NCI-H1092 treated with DMSO at 0.1 percent for 48 hours (cell line): ENCODE results near the gene SPAG9.

Experiments used
- DNase-seq: peaks from one replicate; lab custom pipeline; 2025; lab: John Stamatoyannopoulos, UW

The SPAG9 gene

DNA sequence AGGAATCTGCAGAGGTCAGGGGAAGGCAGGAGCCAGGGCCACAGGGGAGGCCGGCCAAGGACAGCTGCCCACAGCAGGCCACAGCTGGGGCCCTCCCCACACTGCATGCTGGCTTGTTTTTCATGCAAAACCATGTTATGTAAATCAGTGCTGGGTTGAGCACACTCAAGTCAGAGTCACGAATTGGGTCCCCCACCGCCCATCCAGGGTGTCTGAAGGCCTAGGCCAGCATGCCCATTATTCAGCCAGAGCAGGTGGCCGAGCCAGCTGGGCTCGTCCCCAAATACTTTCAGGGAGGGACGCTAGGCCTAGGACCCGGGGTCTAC, 203.3 kb downstream of the SPAG9 start:
- no peak for DNase-seq

DNA sequence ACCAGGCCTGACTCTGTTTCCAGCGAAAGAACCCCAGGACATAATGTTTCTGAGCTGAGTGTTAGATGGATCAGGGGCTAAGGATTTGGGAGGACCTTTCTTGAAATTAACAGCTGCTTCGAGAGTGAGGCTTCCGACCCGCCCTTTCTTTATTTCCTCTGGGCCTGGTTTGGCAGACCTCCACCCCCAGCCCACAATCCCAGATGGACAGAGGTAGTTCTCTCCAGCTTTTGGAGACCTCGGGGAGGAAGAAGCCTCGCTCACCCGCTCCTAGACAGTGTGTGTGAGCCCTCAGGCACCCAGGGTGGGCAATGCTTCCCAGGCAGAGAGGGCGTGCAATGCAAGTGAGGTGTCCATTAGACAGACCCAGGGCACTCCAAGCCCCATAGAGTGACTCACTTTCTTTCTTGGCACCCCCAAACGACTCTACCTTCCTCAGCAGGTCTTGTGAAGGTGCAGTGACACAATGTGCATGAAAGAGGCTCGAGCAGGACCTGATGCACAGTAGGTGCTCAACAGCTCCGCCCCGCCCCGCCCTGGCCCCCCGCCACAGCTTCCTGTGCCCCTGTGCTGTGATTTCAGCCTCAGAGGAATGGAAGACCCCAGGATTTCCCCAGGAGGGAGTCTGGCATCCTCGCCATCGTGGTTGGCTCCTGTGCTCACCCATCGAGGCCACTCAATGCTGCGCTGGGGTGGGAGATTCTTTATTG, 203.8 kb downstream of the SPAG9 start:
- no peak for DNase-seq

- DNase-seq = no peak
Observed at GRCh38 chr17:50916026-50916707, 204.5 kb downstream of the SPAG9 start.

- DNase-seq = no peak
Observed at GRCh38 chr17:50914505-50915063, 206.1 kb downstream of the SPAG9 start.

- DNase-seq = no peak
Observed at GRCh38 chr17:50913120-50913519, 207.5 kb downstream of the SPAG9 start.
